Mammary epithelial cell (primary cell): ENCODE data around the gene SLC9A7.

Source experiments
- EZH2 ChIP-seq: IDR thresholded peaks from 2 replicates; pipeline ENCODE4 v1.6.1; 2012; ENCODE audit warnings: low read length, inconsistent platforms, borderline replicate concordance
- TF ChIP-seq, protein P1 (sequence below), 2 donors: IDR thresholded peaks in 1 of 2; conservative IDR thresholded peaks in 1 of 2; 2 replicates each; pipeline ENCODE4 v1.5.1; 2011 to 2012; ENCODE audit warnings: inconsistent platforms in 2 of 2, low read length in 2 of 2, mild to moderate bottlenecking in 2 of 2, control low read depth in 1 of 2, low read depth in 1 of 2; ENCODE audit not compliant: insufficient read depth in 1 of 2; ENCODE audit errors: extremely low read depth in 1 of 2

- TF ChIP-seq, protein P1, sequence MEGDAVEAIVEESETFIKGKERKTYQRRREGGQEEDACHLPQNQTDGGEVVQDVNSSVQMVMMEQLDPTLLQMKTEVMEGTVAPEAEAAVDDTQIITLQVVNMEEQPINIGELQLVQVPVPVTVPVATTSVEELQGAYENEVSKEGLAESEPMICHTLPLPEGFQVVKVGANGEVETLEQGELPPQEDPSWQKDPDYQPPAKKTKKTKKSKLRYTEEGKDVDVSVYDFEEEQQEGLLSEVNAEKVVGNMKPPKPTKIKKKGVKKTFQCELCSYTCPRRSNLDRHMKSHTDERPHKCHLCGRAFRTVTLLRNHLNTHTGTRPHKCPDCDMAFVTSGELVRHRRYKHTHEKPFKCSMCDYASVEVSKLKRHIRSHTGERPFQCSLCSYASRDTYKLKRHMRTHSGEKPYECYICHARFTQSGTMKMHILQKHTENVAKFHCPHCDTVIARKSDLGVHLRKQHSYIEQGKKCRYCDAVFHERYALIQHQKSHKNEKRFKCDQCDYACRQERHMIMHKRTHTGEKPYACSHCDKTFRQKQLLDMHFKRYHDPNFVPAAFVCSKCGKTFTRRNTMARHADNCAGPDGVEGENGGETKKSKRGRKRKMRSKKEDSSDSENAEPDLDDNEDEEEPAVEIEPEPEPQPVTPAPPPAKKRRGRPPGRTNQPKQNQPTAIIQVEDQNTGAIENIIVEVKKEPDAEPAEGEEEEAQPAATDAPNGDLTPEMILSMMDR (conservative IDR thresholded peaks at IDR 0.05 in 1 of 2, IDR thresholded peaks at IDR 0.05 in 1 of 2; ENCODE audit: extremely low read depth in 1 of 2, insufficient read depth in 1 of 2, low read depth in 1 of 2, low read length in 2 of 2): no peak
- no peak for TF ChIP-seq EZH2
These were observed 36.0 kb downstream of the SLC9A7 start for GRCh38 chrX:46722742-46723568.
